ENCODE measurements around the gene HPDL.

- TF ChIP-seq CTCF (IDR thresholded peaks at IDR 0.05) (no peak), POLR2A (IDR thresholded peaks at IDR 0.05) (no peak)
These were observed 4.1 kb upstream of the HPDL start for GRCh38 chr1:45322486-45323040.

All from heart left ventricle (tissue), 13 donors.